ENCODE results near the gene LAMC2. TPM values are rescaled to one million over a fixed set of nuclear protein-coding genes. Genes with fewer than 3 reads are reported as not detected.

LAMC2 gene
- total and polyA plus RNA-seq, 2 of the 8 experiments (the other 6 are each of a cell fraction or from before 2014, with no cell fraction given), result 4.6 to 12.9 TPM

DNA sequence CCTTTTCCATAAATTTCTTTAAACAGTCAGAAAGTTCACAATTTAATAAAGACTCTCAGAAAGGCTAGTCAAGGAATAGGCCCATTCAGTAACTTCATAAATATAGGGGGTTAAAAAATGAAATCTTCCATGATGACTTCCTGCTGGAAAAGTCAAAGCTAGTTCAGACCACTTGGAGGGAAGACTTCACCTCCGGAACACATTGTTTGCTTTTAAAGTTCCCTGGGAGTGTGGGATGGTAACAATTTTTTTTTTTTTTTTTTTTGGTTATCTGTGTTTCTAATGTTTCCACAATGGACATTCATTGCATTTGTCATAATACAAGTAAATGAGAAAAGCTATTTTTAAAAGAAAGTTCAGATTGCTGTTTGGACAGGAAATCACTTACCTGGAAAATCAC, 18.4 kb upstream of the LAMC2 start:
- ChIA-PET CTCF (ENCODE audit: partially characterized antibody) (interaction anchor here (0.6 to 0.8 kb wide), 2 partner anchors 8 to 50 kb away, joined by 3 to 4 read pairs; no protein-coding TSS in a partner anchor), POLR2A (ENCODE audit: partially characterized antibody) (interaction anchor here (1.5 kb wide), 1 partner anchor 10 kb away, joined by 4 read pairs; no protein-coding TSS in a partner anchor)
- 100% methylated on average over 1 of the region's 1 CpG; no CpG with 5 or more reads in 1 of the 2 experiments for WGBS, 2 experiments (ENCODE audit: extremely low coverage in 1 of 2, insufficient coverage in 1 of 2, insufficient read length in 1 of 2, insufficient replicate concordance in 2 of 2, low coverage in 1 of 2, low lambda C conversion rate in 2 of 2, missing lambda C conversion rate in 1 of 2)
- no peak overlapping the region for H2BK5ac ChIP-seq (ENCODE audit: low read depth, low read length)
- FAIRE-seq, result no peak
- no peaks in the 10 kb centered on the region for H3K36me3 ChIP-seq (ENCODE audit: control insufficient read depth in 2 of 4, insufficient read depth in 4 of 4, low read length in 3 of 4)
- H3K79me2 ChIP-seq (ENCODE audit: control insufficient read depth in 1 of 2, insufficient read depth in 2 of 2, low read length in 2 of 2), result no peaks in the 10 kb centered on the region
- no peak overlapping the region for H2AK5ac ChIP-seq (ENCODE audit: low read depth, low read length)
- H3K4me1 ChIP-seq (replicated peaks in 1 of 4; ENCODE audit: control insufficient read depth in 3 of 4, insufficient read depth in 4 of 4, low read length in 3 of 4), result peaks cover 0 to 5% (median 2%) of the 10 kb centered on the region in 4 experiments; a peak in 5 of 7 replicates
- H3K4me2 ChIP-seq (ENCODE audit: insufficient read depth in 1 of 2, low read depth in 2 of 2, low read length in 2 of 2), result no peak overlapping the region
- no peaks in the 10 kb centered on the region for H3K23me2 ChIP-seq (ENCODE audit: low read depth, low read length)
- H3K9ac ChIP-seq (replicated peaks in 1 of 4; ENCODE audit: extremely low read depth in 1 of 4, low read depth in 3 of 4, low read length in 3 of 4), result no peak overlapping the region
- no peak overlapping the region for H3K23ac ChIP-seq (ENCODE audit: insufficient read length)
- H3K4me3 ChIP-seq (ENCODE audit: extremely low read depth in 1 of 4, insufficient read depth in 2 of 4, low read depth in 3 of 4, low read length in 4 of 4), result no peak overlapping the region
- H3K79me1 ChIP-seq (ENCODE audit: low read depth, low read length), result no peaks in the 10 kb centered on the region
- no peak overlapping the region for H4K5ac ChIP-seq (ENCODE audit: insufficient read length, low read depth, low read length)
- H3K56ac ChIP-seq (replicated peaks; ENCODE audit: insufficient read length, low read depth, low read length), result no peak overlapping the region
- no peak overlapping the region for H4K91ac ChIP-seq (replicated peaks; ENCODE audit: insufficient read length, low read length)
- H3K14ac ChIP-seq (ENCODE audit: insufficient read length), result no peak overlapping the region
- H3K27ac ChIP-seq (ENCODE audit: low read depth, low read length), result no peak overlapping the region
- H2AFZ ChIP-seq (ENCODE audit: low read length), result no peak overlapping the region
- H2BK15ac ChIP-seq (ENCODE audit: low read length), result no peak overlapping the region
- H3K18ac ChIP-seq (ENCODE audit: extremely low read depth, low read length), result no peak overlapping the region
- H2BK120ac ChIP-seq (replicated peaks; ENCODE audit: low read depth, low read length), result no peak overlapping the region
- H2BK20ac ChIP-seq (ENCODE audit: low read length), result no peak overlapping the region
- H3K9me3 ChIP-seq (ENCODE audit: insufficient read depth in 2 of 2, low read depth in 1 of 2, low read length in 1 of 2), result no peaks in the 10 kb centered on the region
- no peak overlapping the region for H3K4ac ChIP-seq (replicated peaks; ENCODE audit: insufficient read length, low read depth, low read length)
- no peaks in the 10 kb centered on the region for H4K20me1 ChIP-seq (replicated peaks in 1 of 2; ENCODE audit: control insufficient read depth in 1 of 2, insufficient read depth in 2 of 2, low read length in 2 of 2)
- H2BK12ac ChIP-seq (ENCODE audit: low read depth, low read length), result no peak overlapping the region
- no peaks in the 10 kb centered on the region for H3K27me3 ChIP-seq (replicated peaks in 1 of 4; ENCODE audit: control insufficient read depth in 3 of 4, extremely low read depth in 1 of 4, insufficient read depth in 3 of 4, low read length in 3 of 4)
- no peak for DNase-seq (ENCODE audit: low read depth in 1 of 2, low spot score in 2 of 2)
- no peak overlapping the region for H4K8ac ChIP-seq (ENCODE audit: extremely low read depth, insufficient read depth, low read length)
- TF ChIP-seq RXRA (IDR thresholded peaks at IDR 0.05; ENCODE audit: insufficient read depth, low read depth, low read length) (no peak), CTBP2 (IDR thresholded peaks at IDR 0.05; ENCODE audit: borderline replicate concordance, insufficient read depth, insufficient read length, low read length) (no peak), ZNF274 (IDR thresholded peaks at IDR 0.05; ENCODE audit: borderline replicate concordance, extremely low read depth, low read length) (no peak), NANOG (IDR thresholded peaks at IDR 0.05; ENCODE audit: insufficient read depth, low read depth, low read length, poor library complexity, severe bottlenecking) (no peak), CBX8 (IDR thresholded peaks at IDR 0.05; ENCODE audit: borderline replicate concordance, low read depth, low read length) (no peak), HDAC2 (IDR thresholded peaks at IDR 0.05; ENCODE audit: borderline replicate concordance in 1 of 2, low read depth in 2 of 2, low read length in 2 of 2) (no peak), NRF1 (IDR thresholded peaks at IDR 0.05; ENCODE audit: low read depth, low read length) (no peak), SUZ12 (IDR thresholded peaks at IDR 0.05; ENCODE audit: low read length) (no peak), SRF (IDR thresholded peaks at IDR 0.05; ENCODE audit: low read depth, low read length) (no peak), POU5F1 (IDR thresholded peaks at IDR 0.05; ENCODE audit: low read depth, low read length) (no peak), SIRT6 (IDR thresholded peaks at IDR 0.05; ENCODE audit: low read length) (no peak), RFX5 (IDR thresholded peaks at IDR 0.05; ENCODE audit: borderline replicate concordance, low read depth, low read length) (no peak)
